Nephron progenitor cell (in vitro differentiated cells): ENCODE measurements around the gene CYTH4.

Experiments
- DNase-seq: peaks from one replicate; pipeline ENCODE4 v3.0.0; 2021
- H3K27ac Mint-ChIP-seq: 2 replicates; pipeline ENCODE4 v1.8.0; 2021; ENCODE audit warnings: mild to moderate bottlenecking, moderate library complexity, mixed read lengths
- H3K27me3 Mint-ChIP-seq: 2 replicates; pipeline ENCODE4 v1.8.0; 2021; ENCODE audit warnings: mild to moderate bottlenecking, low read depth, mixed read lengths; ENCODE audit not compliant: poor library complexity
- H3K36me3 Mint-ChIP-seq: 2 replicates; pipeline ENCODE4 v1.8.0; 2021; ENCODE audit warnings: low read depth, mixed read lengths
- H3K4me1 Mint-ChIP-seq: 2 replicates; pipeline ENCODE4 v1.8.0; 2021; ENCODE audit warnings: mixed read lengths
- H3K4me3 Mint-ChIP-seq: 2 replicates; pipeline ENCODE4 v1.8.0; 2021; ENCODE audit warnings: mild to moderate bottlenecking, moderate library complexity, mixed read lengths
- H3K9me3 Mint-ChIP-seq: 2 replicates; pipeline ENCODE4 v1.8.0; 2021; ENCODE audit warnings: mild to moderate bottlenecking, moderate library complexity, mixed read lengths
- CTCF ChIP-seq: fragments of 200-600 bp; sonication (generic); IDR thresholded peaks from 2 replicates; pipeline ENCODE4 v1.5.0; 2021; ENCODE audit warnings: antibody characterized with exemption

The CYTH4 gene

GRCh38 chr22:37340331-37341262 is 58.3 kb downstream of the CYTH4 start:
- Mint-ChIP-seq H3K9me3 (no peaks in the 10 kb centered on the region), H3K36me3 (no peaks in the 10 kb centered on the region), H3K4me3 (no peak overlapping the region), H3K27me3 (peaks cover 86% of the 10 kb centered on the region), H3K27ac (no peak overlapping the region), H3K4me1 (peaks cover 21% of the 10 kb centered on the region)
- no peak for TF ChIP-seq CTCF
- DNase-seq = peak; percentile 40

DNA sequence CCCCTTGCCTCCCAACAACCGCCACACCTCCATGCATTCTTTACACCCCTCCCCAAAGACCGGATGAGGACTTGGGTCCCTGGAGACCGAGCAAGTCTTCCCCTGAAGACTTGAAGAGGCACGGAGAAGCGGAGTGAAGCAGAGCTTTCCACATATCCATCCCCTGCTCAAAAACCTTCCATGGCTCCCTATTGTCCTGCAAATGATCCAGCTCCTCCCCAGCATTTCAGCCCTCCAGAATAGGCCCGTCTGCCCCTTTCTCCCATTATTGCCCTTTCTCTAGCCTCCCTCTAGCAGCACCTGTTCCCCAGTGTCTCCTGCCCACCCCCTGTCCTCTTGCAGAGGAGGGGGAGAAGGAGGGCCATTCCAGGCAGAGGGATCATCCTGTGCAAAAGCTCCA is 59.8 kb downstream of the CYTH4 start:
- Mint-ChIP-seq H3K4me3 (no peak overlapping the region), H3K27ac (no peak overlapping the region), H3K27me3 (peaks cover 71% of the 10 kb centered on the region)

DNA sequence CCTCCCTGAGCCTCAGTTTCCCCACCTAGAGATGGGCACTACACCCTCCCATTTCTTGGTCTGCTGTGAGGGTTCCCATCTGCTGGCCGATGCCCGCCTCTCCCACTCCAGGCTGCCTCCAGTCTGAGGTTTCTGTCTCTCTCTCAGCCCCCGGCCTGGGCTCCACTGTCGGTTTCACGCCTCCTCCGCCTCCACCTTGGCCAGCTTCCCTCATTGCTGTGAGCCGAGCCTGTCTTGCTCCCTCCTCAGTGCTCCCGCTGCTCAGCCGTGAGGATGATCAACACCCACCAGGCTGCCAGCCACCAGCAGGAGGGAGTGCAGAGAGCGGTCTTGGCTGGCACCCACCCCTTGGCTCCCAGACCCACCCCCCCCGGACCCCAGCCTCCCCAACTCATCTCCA is 61.0 kb downstream of the CYTH4 start:
- H3K27ac Mint-ChIP-seq = no peak overlapping the region
- no peak for TF ChIP-seq CTCF
- H3K9me3 Mint-ChIP-seq = no peaks in the 10 kb centered on the region
- no peak overlapping the region for H3K4me3 Mint-ChIP-seq
- DNase-seq = no peak
- peaks cover 20% of the 10 kb centered on the region for H3K4me1 Mint-ChIP-seq
- H3K36me3 Mint-ChIP-seq = no peaks in the 10 kb centered on the region
- H3K27me3 Mint-ChIP-seq = peaks cover 65% of the 10 kb centered on the region

More for the DNA sequence above, 59.8 kb downstream of the CYTH4 start:
- no peak for DNase-seq
- H3K36me3 Mint-ChIP-seq = no peaks in the 10 kb centered on the region
- no peaks in the 10 kb centered on the region for H3K9me3 Mint-ChIP-seq
- H3K4me1 Mint-ChIP-seq = peaks cover 19% of the 10 kb centered on the region
- no peak for TF ChIP-seq CTCF

DNA sequence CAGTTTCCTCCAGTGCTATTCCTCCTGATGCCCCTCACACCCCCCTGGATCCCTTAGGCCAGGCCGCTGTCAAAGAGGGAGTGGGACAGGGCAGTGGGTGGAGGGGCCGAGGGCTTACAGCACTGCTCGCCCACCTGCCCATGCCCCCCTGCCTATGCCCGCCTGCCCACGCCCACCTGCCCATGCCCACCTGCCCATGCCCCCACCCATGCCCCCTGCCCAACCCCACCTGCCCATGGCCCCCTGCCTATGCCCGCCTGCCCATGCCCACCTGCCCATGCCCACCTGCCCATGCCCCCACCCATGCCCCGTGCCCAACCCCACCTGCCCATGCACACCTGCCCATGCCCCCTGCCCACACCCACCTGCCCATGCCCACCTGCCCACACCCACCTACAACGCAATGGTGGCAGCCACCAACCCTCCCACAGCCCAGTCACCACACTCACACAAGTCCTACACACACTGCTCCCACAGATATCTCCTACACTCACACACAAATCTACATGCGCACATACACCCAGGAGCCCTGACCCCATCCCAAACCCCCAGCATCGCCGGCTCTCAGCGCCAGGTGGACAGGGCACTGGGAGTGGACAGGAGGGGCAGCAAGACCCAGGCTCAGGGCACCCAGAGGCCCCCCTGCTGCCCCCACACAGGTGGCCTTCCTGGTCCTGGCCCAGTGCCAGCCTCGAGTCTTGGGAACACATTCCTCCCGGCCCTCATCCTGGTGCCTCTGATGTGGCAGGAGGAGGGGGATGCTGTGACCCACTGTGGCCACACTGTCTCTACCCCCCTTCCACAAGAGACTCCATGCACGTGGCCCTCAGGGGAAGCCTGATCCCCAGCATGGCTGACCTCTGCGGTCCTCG is 61.8 kb downstream of the CYTH4 start:
- Mint-ChIP-seq H3K27me3 (peaks cover 58% of the 10 kb centered on the region), H3K36me3 (no peaks in the 10 kb centered on the region), H3K27ac (no peak overlapping the region), H3K4me1 (peaks cover 24% of the 10 kb centered on the region), H3K4me3 (no peak overlapping the region), H3K9me3 (no peaks in the 10 kb centered on the region)
- TF ChIP-seq CTCF = no peak
- DNase-seq = no peak

DNA sequence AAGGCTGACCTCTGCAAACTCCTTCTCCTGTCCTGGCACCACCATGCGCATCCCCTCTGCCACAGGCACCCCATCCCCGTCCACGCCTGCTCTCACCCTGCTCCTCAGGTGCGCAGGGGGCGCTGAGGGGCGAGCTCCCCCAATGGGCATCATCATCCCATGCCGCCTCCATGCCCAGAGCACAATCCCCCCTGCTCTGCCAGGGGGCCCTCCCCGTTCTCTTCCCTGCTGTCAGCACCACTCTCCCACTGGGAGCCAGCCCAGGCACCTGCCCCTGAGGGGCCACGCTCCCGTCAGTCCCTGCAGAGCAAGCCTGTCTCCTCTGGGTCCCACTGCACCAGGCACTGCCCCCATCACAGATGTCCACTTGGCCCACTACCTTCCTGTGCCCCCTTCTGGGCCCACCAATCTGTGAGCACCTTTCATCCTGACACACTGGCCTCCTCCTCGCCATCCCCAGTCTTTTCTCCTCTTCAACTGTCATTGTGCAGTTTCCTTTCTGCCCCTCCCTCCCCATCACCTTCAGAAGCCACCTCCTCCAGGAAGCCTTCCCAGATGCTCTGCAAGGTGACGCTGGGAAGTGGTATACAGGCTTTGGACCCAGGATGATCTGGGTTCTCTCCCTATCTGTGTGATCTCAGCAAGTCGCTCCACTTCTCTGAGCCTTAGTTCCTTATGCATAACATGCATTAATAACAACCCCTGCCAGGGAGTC is 62.6 kb downstream of the CYTH4 start:
- H3K4me3 Mint-ChIP-seq = no peak overlapping the region
- peaks cover 54% of the 10 kb centered on the region for H3K27me3 Mint-ChIP-seq
- no peaks in the 10 kb centered on the region for H3K36me3 Mint-ChIP-seq
- no peaks in the 10 kb centered on the region for H3K9me3 Mint-ChIP-seq
- no peak for TF ChIP-seq CTCF
- H3K4me1 Mint-ChIP-seq = peaks cover 24% of the 10 kb centered on the region
- H3K27ac Mint-ChIP-seq = no peak overlapping the region
- DNase-seq = no peak
